GM21367 (cell line): ENCODE data around the gene HSP90AA1.
"Not testable (repeated sequence)": the region's sequence is repeated elsewhere in the genome, so short reads cannot be mapped to it uniquely, and the experiment has no call there.

Experiments used
- ATAC-seq: cut with Tn5 transposase; IDR thresholded peaks from one replicate; pipeline ENCODE4 v1.9.1; 2021; ENCODE audit not compliant: unreplicated experiment

Gene HSP90AA1

GRCh38 chr14:102086972-102087761 lies at the start of gene HSP90AA1:
TSS of gene HSP90AA1 (minus strand) at chr14:102087044. CDS start at chr14:102086378, 666 bp downstream.
- peak; percentile 55 for ATAC-seq

DNA sequence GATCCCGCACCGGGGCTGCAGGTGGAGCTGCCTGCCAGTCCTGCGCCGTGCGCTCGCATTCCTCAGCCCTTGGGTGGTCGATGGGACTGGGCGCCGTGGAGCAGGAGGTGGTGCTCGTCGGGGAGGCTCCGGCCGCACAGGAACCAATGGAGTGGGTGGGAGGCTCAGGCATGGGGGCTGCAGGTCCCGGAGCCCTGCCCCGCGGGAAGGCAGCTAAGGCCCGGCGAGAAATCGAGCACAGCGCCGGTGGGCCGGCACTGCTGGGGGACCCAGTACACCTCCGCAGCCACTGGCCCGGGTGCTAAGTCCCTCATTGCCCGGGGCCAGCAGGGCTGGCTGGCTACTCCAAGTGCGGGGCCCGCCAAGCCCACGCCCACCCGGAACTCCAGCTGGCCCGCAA lies 48.6 kb upstream of the HSP90AA1 start:
- not testable (repeated sequence) for ATAC-seq

- not testable (repeated sequence) for ATAC-seq
Measured at GRCh38 chr14:102134719-102135118, 47.9 kb upstream of the HSP90AA1 start.

DNA sequence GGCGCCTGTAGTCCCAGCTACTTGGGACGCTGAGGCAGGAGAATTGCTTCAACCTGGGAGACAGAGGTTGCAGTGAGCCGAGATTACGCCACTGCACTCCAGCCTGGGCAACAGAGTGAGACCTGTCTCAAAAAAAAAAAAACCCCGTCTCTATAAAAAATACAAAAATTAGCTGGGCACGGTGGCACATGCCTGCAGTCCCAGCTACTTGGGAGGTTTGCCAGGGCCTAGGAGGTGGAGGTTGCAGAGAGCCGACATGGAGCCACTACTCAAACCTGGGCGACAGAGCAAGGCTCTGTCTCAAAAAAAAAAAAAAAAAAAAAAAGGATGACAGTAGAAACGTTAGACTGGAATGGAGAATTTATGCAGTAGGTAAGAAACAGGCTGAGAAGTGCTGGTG lies 47.2 kb upstream of the HSP90AA1 start:
- ATAC-seq: not testable (repeated sequence)

DNA sequence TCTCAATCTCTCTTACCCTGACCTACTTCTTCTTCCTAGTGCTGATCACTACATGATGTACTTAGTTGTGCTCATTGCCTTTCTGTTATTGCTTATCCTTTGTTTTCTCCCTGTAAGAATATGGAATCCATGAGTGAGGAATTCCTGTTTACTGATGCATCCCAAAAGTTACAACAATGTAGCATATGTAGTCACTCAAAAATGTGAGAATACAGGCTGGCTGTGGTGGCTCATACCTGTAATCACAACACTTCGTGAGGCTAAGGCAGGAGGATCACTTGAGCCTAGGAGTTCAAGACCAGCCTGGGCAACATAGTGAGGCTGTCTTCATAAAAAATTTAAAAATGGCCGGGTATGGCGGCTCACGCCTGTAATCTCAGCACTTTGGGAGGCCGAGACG lies 44.9 kb upstream of the HSP90AA1 start:
- ATAC-seq: no peak

- no peak for ATAC-seq
Measured at GRCh38 chr14:102126807-102127455, 40.1 kb upstream of the HSP90AA1 start.

DNA sequence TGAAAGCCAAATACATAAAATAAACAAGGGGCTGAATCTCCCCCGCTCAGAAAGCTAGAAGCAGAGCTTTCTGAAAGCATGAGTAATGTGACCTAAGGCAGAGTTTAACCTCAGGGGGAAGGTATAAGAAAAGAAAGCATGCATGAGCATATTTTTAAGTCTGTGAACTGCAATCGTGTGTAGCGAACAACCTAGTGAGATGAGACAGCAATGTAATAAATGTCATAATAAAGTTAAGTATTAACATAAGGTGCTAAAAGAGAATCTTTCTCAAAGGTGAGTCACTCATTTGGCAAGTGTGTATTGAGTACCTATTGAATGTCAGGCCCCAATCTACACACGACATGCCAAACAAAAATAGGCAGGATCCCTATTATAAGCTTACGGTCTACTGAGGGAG lies 38.7 kb upstream of the HSP90AA1 start:
- no peak for ATAC-seq

DNA sequence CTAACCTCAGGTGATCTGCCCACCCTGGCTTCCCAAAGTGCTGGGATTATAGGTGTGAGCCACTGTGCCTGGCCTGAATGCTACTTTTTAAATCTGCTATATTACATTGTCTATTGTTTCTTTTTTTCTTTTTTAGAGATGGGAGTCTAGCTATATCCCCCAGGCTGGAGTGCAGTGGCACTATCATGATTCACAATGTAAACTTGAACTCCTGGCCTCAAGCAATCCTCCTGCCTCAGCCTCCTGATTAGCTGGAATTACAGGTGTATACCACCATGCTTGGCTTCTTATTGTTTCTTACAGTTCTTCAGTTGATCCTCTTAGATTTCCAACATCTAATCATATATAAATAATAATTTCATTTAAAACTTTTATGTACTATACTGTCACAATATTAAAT lies 37.6 kb upstream of the HSP90AA1 start:
- no peak for ATAC-seq

DNA sequence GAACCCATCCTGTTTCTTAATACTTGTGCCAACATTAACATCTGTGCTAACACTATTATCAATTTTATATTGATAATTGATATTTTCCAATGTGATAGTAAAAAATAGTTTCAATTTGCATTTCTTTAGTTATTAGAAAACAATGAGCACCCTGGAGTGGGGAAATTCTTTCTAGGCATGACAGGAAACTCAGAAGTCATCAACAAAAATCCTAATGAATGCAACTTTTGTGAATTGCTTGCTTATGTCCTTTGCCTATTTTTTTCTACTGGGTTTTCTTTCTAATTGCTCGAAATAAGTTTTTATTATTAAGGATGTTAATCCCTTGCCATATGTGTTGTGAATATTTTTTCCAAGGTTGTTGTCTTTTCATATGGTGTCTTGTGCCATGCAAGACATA lies 34.7 kb upstream of the HSP90AA1 start:
- ATAC-seq: no peak

- no peak for ATAC-seq
Measured at GRCh38 chr14:102120888-102121287, 34.0 kb upstream of the HSP90AA1 start.

DNA sequence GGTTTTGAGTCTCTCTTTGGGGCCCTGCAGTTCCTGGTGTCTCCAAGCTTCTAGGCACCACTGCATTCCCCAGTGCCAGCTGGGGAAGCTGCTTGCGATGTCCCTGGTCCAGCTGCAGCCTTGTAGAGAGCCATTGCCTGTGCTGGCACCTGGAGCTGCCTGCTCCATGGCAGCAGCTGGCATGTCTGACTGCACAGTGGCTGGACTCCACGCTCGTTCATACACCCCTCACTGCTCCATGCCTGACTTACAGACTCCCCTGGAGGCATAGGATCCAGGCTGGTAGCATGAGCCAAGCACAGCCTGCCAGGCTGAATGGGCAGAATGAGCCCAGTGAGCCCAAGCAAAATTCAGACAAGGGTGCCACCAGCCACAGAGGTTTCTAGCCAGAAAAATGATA lies 31.0 kb upstream of the HSP90AA1 start:
- no peak for ATAC-seq

DNA sequence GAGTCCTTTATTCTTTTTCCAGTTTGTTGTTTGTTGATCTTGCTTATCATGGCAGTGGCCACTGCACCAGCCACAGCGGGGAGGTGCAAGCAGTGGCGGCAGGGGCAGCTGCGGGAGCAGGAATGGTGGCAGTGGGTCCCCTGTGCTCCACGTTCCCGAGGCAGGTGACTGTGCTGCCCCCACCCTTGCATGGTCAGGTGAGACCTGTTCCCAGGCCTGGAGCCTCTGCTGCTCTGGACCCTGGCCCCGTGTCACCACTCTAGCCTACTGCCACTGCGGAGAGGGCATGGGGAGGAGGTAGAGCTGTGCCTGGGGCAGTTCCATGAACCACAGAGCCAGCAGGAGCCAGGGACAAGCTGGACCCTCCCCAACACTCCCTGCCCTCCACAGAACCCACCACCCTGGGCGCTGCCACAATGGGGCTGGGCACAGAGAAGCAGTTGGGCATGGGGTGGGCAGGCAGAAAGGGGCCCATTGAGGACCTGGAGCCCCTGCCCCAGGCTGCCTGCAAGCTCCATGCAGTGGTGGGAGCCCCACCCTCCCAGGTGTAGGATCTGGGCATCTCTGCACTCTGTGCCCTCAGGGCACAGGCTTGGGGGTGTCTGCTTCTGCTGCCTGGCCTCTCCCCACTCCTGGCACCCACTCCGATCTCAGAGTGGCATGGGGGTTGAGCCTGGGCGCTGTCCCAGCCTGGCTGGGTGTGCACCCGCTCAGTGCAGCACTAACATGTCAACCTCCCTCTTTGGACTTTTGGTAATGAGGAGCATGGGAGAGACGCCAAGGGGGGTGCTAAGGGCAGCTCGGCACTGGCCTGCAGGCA lies 29.7 kb upstream of the HSP90AA1 start:
- ATAC-seq: no peak

DNA sequence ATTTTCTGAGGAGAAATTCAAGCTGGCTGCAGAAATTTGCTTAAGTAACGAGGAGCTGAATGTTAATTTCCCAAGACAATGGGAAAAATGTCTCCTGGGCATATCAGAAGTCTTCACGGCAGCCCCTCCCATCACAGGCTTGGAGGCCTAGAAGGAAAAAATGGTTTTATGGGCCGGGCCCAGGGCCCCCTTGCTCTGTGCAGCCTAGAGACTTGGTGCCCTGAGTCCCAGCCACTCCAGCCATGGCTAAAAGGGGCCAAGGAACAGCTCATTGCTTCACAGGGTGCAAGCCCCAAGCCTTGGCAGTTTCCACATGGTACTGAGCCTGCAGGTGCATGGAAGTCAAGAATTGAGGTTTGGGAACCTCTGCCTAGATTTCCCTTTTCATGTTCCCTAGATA lies 24.3 kb upstream of the HSP90AA1 start:
- no peak for ATAC-seq

DNA sequence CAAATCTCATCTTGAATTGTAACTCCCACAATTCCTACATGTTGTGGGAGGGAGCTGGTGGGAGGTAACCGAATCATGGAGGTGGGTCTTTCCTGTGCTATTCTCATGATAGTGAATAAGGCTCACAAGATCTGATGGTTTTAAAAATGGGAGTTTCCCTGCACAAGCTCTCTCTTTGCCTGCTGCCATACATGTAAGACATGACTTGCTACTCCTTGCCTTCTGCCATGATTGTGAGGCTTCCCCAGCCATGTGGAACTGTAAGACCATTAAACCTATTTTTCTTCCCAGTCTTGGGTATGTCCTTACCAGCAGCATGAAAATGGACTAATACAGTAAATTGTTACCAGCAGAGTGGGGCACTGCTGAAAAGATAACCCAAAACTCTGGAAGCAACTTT lies 22.5 kb upstream of the HSP90AA1 start:
- not testable (repeated sequence) for ATAC-seq

- ATAC-seq: no peak
Measured at GRCh38 chr14:102105369-102105768, 18.5 kb upstream of the HSP90AA1 start.

DNA sequence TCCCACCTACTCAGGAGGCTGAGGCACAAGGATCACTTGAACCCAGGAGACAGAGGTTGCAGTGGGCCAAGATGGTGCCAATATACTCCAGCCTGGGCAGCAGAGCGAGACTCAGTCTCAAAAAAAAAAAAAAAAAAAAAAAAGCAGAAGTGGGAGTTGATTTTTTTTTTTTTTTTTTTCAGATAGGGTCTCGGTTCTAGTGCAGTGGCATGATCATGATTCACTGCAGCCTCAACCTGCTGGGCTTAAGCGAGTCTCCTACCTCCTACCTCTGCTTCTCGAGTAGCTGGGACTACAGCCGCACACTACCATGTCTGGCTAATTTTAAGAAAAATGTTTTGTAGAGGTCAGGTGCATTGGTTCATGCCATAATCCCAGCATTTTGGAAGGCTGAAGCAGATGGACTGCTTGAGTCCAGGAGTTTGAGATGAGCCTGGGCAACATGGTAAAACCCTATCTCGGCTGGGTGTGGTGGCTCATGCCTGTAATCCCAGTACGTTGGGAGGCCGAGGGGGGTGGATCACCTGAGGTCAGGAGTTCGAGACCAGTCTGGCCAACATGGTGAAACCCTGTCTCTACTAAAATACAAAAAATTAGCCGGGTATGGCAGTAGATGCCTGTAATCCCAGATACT lies 16.3 kb upstream of the HSP90AA1 start:
- no peak for ATAC-seq

GRCh38 chr14:102097441-102098135 lies 10.7 kb upstream of the HSP90AA1 start:
- ATAC-seq: no peak

- no peak for ATAC-seq
Measured at GRCh38 chr14:102096569-102097188, 9.8 kb upstream of the HSP90AA1 start.

- no peak for ATAC-seq
Measured at GRCh38 chr14:102095871-102096568, 9.2 kb upstream of the HSP90AA1 start.
